ENCODE measurements around the gene NUP93.

GRCh38 chr16:56798955-56799354 is 69.0 kb downstream of the NUP93 start:
- no peak for TF ChIP-seq CTCF (conservative IDR thresholded peaks at IDR 0.05)
- no peak for TF ChIP-seq EZH2 (IDR thresholded peaks at IDR 0.05; ENCODE audit: low read depth)
